RWPE1 (cell line): Measurements from ENCODE around the gene DDX4.

ENCODE experiments used
- CTCF ChIA-PET: fragments of 350-600 bp; sonication (Branson Sonifier 250); formaldehyde crosslinking; extraction: SDS; loops from one replicate; lab custom pipeline; 2021; lab: Yijun Ruan, JAX
- POLR2A ChIA-PET: fragments of 400-600 bp; formaldehyde crosslinking; extraction: SDS; loops from one replicate; lab custom pipeline; 2020; ENCODE audit warnings: antibody characterized with exemption; ENCODE audit not compliant: low non-redundant PET; lab: Yijun Ruan, JAX
- DNase-seq: peaks from one replicate; pipeline ENCODE4 v3.0.0; 2012; ENCODE audit warnings: low spot score
- H3K27ac ChIP-seq: fragments of 450-650 bp; 2 replicates; pipeline ENCODE4 v1.5.1; 2017
- TF ChIP-seq, protein P1 (sequence below): fragments of 450-650 bp; conservative IDR thresholded peaks from 2 replicates; pipeline ENCODE4 v1.5.1; 2017; ENCODE audit warnings: low read depth, mild to moderate bottlenecking

DDX4 gene

DNA sequence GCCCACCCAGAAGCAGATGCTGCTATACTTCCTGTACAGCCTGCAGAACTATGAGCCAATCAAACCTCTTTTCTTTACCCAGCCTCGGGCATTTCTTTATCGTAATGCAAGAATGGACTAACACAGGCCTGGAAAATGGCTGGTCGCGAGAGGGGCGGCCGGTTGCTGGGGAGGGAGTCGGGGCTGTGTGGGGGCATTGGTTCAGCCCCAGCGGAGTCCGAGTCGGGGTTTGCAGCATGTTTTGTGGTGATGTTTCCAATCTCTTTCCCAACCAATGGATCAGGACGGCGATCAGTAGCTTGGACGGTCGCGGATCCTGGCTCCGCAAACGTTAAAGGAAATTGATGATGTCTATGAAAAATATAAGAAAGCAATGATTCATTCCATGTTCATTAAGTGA, 94.6 kb downstream of the DDX4 start:
- TF ChIP-seq, protein P1, sequence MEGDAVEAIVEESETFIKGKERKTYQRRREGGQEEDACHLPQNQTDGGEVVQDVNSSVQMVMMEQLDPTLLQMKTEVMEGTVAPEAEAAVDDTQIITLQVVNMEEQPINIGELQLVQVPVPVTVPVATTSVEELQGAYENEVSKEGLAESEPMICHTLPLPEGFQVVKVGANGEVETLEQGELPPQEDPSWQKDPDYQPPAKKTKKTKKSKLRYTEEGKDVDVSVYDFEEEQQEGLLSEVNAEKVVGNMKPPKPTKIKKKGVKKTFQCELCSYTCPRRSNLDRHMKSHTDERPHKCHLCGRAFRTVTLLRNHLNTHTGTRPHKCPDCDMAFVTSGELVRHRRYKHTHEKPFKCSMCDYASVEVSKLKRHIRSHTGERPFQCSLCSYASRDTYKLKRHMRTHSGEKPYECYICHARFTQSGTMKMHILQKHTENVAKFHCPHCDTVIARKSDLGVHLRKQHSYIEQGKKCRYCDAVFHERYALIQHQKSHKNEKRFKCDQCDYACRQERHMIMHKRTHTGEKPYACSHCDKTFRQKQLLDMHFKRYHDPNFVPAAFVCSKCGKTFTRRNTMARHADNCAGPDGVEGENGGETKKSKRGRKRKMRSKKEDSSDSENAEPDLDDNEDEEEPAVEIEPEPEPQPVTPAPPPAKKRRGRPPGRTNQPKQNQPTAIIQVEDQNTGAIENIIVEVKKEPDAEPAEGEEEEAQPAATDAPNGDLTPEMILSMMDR, result no peak
- ChIA-PET CTCF (no interaction called here), POLR2A (no interaction called here)
- no peak overlapping the region for H3K27ac ChIP-seq
- DNase-seq, result no peak

DNA sequence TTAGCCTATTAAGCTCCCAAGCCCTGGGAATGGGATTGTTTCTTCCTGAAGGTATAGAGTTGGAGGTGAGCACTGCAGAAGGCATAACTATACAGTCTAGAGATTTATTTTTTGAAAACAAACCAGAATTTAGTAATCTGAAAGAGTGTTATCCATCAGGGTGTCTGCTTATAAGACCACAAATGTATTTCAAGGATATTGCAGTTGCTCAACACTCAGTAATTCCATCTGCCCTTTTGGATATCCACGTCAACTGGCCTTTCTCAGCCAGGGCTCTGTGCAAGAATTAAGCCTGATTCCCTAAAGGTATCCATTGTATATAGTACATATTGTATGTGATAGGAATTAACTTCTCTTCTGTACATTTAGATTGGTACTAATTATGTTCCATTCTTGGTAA, 98.3 kb downstream of the DDX4 start:
- TF ChIP-seq, protein P1, result no peak
- ChIA-PET POLR2A (no interaction called here), CTCF (interaction anchor here (0.6 kb wide), 1 partner anchor 386 kb away, joined by 3 read pairs; no protein-coding TSS in a partner anchor)
- no peak overlapping the region for H3K27ac ChIP-seq
- no peak for DNase-seq

DNA sequence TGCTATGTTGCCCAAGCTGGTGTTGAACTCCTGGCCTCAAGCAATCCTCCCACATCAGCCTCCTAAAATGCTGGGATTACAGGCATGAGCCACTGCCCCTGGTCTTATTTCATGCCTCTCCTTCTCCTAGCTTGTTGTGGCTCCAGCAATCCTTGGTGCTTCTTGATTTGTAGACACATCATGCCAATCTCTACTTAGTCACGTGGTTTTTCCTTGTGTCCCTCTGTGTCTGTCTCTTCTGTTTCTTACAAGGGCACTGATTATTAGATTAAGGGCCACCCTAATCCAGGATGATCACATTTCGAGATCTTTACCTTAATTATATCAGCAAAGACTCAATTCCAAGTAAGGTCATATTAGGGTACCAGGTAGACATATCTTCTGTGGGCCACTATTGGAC, 104.1 kb downstream of the DDX4 start:
- ChIA-PET POLR2A (no interaction called here), CTCF (interaction anchor here (0.7 kb wide), 1 partner anchor 24 kb away, joined by 8 read pairs; no protein-coding TSS in a partner anchor)
- TF ChIP-seq, protein P1, result no peak
- no peak for DNase-seq
- no peak overlapping the region for H3K27ac ChIP-seq

DNA sequence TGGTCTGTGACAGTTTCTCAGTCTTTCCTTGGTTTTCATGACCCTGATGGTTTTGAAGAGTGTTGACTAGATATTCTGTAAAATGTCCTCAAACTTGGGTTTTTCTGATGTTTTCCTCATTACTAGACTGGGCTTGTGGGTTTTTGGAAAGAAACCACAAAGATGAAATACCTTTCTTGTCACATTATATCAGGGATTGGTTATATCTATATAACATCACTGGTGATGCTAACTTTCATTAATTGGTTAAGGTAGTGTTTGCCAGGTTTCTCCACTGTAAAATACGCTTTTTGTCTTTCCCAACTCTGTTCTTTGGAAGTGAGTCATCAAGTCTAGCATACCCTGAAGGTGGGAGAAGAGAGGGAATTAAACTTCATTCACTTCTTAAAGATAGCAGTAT, 110.0 kb downstream of the DDX4 start:
- TF ChIP-seq, protein P1, result no peak
- no peak for DNase-seq
- ChIA-PET POLR2A (no interaction called here), CTCF (no interaction called here)
- H3K27ac ChIP-seq, result no peak overlapping the region

DNA sequence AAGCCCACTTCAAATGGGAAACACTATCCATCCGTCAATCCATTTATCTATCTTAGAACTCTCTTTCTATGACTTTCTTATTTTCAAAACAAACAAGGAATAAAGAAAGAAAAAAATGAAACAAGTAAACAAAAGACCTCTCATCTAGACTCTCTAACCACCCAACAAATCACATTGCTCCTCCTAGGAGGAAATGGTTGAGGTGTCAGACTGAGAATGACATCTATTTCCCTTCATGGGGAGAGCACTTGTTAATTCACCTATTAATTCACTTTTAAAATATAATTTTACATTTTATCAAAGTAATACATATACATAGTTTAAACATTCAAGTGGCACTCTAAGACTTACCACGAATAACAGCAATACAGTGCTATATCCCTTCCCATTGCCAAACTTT, 110.9 kb downstream of the DDX4 start:
- DNase-seq, result no peak
- TF ChIP-seq, protein P1, result no peak
- CTCF ChIA-PET, result no interaction called here
- POLR2A ChIA-PET, result no interaction called here
- H3K27ac ChIP-seq, result no peak overlapping the region

DNA sequence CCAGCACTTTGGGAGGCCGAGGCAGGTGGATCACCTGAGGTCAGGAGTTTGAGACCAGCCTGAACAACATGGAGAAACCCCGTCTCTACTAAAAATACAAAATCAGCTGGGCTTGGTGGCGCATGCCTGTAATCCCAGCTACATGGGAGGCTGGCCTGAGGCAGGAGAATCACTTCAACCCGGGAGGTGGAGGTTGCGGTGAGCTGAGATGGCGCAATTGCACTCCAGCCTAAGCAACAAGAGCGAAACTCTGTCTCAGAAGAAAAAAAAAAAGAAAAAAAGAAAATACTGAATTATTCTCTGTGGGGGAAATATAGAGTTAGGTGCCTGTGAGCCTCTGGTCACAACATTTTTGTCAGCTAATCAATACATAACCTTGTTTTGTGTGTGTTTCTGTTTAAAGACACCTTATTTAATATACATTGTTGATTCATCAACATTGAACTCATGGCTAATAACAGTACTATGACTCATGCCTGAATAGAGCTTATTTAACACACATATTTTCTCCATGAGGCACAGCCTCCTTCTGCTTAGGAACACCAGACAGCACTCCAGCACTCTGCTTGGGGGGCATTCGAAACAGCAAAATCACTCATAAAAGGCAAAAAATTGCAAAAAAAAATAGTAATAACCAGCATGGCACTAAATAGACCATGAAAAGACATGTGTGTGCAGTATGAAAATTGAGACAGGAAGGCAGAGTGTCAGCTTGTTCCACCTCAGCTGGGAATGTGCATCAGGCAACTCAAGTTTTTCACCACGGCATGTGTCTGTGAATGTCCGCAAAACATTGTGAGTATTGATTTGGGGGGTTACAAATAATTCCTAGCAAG, 113.2 kb downstream of the DDX4 start, which contains the start of gene IL31RA:
Gene IL31RA (plus strand): TSS at position 519 of the 836 bp plus-strand sequence. CDS start 214 bp downstream, at position 733.
- H3K27ac ChIP-seq, result peak within 1 kb of the TSS; percentile 64
- ChIA-PET CTCF (interaction anchor here (0.6 kb wide), 1 partner anchor 60 kb away, joined by 3 read pairs; no protein-coding TSS in a partner anchor), POLR2A (interaction anchor here (0.7 kb wide), 1 partner anchor 17 kb away, joined by 4 read pairs; no protein-coding TSS in a partner anchor)
- DNase-seq, result peak; percentile 83
- TF ChIP-seq, protein P1, result no peak
